H1 (cell line): ENCODE measurements around the gene OR2F1. TPM values are rescaled to one million over a fixed set of nuclear protein-coding genes. Genes with fewer than 3 reads are reported as not detected.

Source experiments
- NANOG ChIP-seq: IDR thresholded peaks from 2 replicates; pipeline ENCODE4 v1.6.1; 2011; ENCODE audit warnings: low read length, low read depth, mild to moderate bottlenecking, inconsistent platforms; ENCODE audit not compliant: insufficient read depth, poor library complexity, severe bottlenecking
- RBBP5 ChIP-seq: IDR thresholded peaks from 2 replicates; pipeline ENCODE4 v1.7.1; 2012; ENCODE audit warnings: low read depth, mild to moderate bottlenecking, inconsistent platforms, low read length, moderate library complexity, borderline replicate concordance
- polyA plus RNA-seq, 7 experiments: library from polyadenylated mRNA; depleted of rRNA in 3 of 7; stranded (reverse) in 5 of 7; unstranded in 2 of 7; fragments of >200 nt in 5 of 7; fragments of 200-250 nt in 2 of 7; gene quantifications; 1 replicate in 5 of 7; 2 replicates in 1 of 7; 4 replicates in 1 of 7; pipeline versions ENCODE4 v1.2.1 to v1.2.3, GENCODE V29; 2011 to 2013; ENCODE audit warnings: missing spikeins in 2 of 7, mixed read lengths in 2 of 7
- total RNA-seq: library from RNA; stranded (reverse); fragmentation: NEBNext Ultra II Directional; extraction: Animal tissue kit (Norgen Biotek cat#: 25700); gene quantifications from 2 replicates; pipeline ENCODE4 v1.2.1, GENCODE V29; 2021

Gene OR2F1
- total and polyA plus RNA-seq, 2 of the 8 experiments (the other 6 are each of a cell fraction or from before 2014, with no cell fraction given), result 0.19 TPM; not detected in 1

DNA sequence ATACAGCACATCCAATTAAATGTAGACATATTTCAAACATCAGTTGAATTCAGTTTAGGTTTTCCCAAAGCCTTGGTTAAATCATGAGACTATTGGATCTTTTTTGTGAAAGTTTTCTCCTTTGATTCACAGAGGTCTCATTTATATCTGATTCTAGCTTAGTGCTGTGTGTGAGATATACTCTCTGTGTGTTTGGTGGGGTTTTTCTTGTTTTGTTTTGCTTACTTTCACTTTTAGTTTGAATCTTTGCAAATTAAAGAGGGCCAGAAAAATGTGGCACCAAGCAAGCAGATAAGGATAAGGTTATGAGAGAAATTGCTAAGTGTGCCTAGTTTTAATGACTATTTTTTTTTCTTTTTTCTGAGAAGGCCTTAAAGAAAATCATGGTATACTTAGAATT lies 32.9 kb downstream of the OR2F1 start (continued):
- no peak for TF ChIP-seq NANOG
- TF ChIP-seq RBBP5, result no peak
